Activated CD4-positive, alpha-beta T cell treated with anti-CD3 and anti-CD28 coated beads for 4 hours (primary cell): Measurements from ENCODE around the gene WDR35.

ENCODE experiments used
- DNase-seq, 2 donors: peaks; one replicate each; pipeline ENCODE4 v3.0.0-alpha.2; 2020

Gene WDR35

GRCh38 chr2:19989667-19990415 is at the start of gene WDR35:
TSS of gene WDR35 (minus strand) at chr2:19990105. CDS start at chr2:19990015, 90 bp downstream.
- peak; percentile 89 for DNase-seq

GRCh38 chr2:20037660-20038059 is 47.8 kb upstream of the WDR35 start:
- no peak for DNase-seq

- no peak for DNase-seq
These were observed 46.2 kb upstream of the WDR35 start for GRCh38 chr2:20035955-20036666.

GRCh38 chr2:20034821-20035220 is 44.9 kb upstream of the WDR35 start:
- no peak for DNase-seq

- DNase-seq, result no peak
These were observed 44.3 kb upstream of the WDR35 start for GRCh38 chr2:20034218-20034617.

GRCh38 chr2:20033322-20033721 is 43.4 kb upstream of the WDR35 start:
- DNase-seq, result no peak

GRCh38 chr2:20030224-20030623 is 40.3 kb upstream of the WDR35 start:
- DNase-seq, result no peak

GRCh38 chr2:20027705-20028434 is 38.0 kb upstream of the WDR35 start:
- DNase-seq, result no peak

- DNase-seq, result no peak
These were observed 37.4 kb upstream of the WDR35 start for GRCh38 chr2:20027260-20027677.

- no peak for DNase-seq
These were observed 35.3 kb upstream of the WDR35 start for GRCh38 chr2:20025065-20025786.

- no peak for DNase-seq
These were observed 33.8 kb upstream of the WDR35 start for GRCh38 chr2:20023688-20024087.

- no peak for DNase-seq
These were observed 31.6 kb upstream of the WDR35 start for GRCh38 chr2:20021405-20022009.

GRCh38 chr2:20019747-20020146 is 29.8 kb upstream of the WDR35 start:
- DNase-seq, result no peak

- DNase-seq, result no peak
These were observed 28.8 kb upstream of the WDR35 start for GRCh38 chr2:20018601-20019152.

GRCh38 chr2:20016346-20016745 is 26.4 kb upstream of the WDR35 start:
- no peak for DNase-seq

- DNase-seq, result peak in 1 of 2 donors; percentile 15
These were observed 25.7 kb upstream of the WDR35 start for GRCh38 chr2:20015482-20016083.

- DNase-seq, result no peak
These were observed 23.4 kb upstream of the WDR35 start for GRCh38 chr2:20013126-20013849.

- no peak for DNase-seq
These were observed 22.6 kb upstream of the WDR35 start, which contains the start of gene MATN3 for GRCh38 chr2:20012282-20013125. TSS of gene MATN3 (minus strand) at chr2:20012668. CDS start at chr2:20012631, 37 bp downstream.

- DNase-seq, result no peak
These were observed 22.1 kb upstream of the WDR35 start for GRCh38 chr2:20012032-20012281.
